HCT116 (cell line): Measurements from ENCODE around the gene CPLX3.

Source experiments
- CEBPB ChIP-seq: IDR thresholded peaks from 2 replicates; pipeline ENCODE4 v1.6.1; 2012; ENCODE audit warnings: low read depth
- EZH2 ChIP-seq: fragments of 200-600 bp; sonication (generic); IDR thresholded peaks from 2 replicates; pipeline ENCODE4 v1.6.1; 2017; ENCODE audit warnings: antibody characterized with exemption, mixed run types
- JUND ChIP-seq: IDR thresholded peaks from 2 replicates; pipeline ENCODE4 v1.6.1; 2012
- POLR2A ChIP-seq: IDR thresholded peaks from 2 replicates; pipeline ENCODE4 v1.7.0; 2011; ENCODE audit warnings: borderline replicate concordance; ENCODE audit not compliant: insufficient read depth, insufficient read length; ENCODE audit errors: extremely low read depth
- SIN3A ChIP-seq: IDR thresholded peaks from 2 replicates; pipeline ENCODE4 v1.6.1; 2012; ENCODE audit warnings: low read depth
- SP1 ChIP-seq: IDR thresholded peaks from 2 replicates; pipeline ENCODE4 v1.6.1; 2012; ENCODE audit warnings: low read depth
- YY1 ChIP-seq: IDR thresholded peaks from 2 replicates; pipeline ENCODE4 v1.6.1; 2011; ENCODE audit warnings: low read length, low read depth, moderate library complexity, mild to moderate bottlenecking; ENCODE audit not compliant: insufficient replicate concordance; ENCODE audit errors: extremely low read depth
- ZNF274 ChIP-seq: fragments of 200-500 bp; sonication (Bioruptor generic); IDR thresholded peaks from 2 replicates; pipeline ENCODE4 v1.6.1; 2014; ENCODE audit warnings: mild to moderate bottlenecking, low read depth, low read length, inconsistent platforms
- TF ChIP-seq, protein P1 (sequence below), 3 experiments: fragments of 200-600 bp in 1 of 3; sonication (generic) in 1 of 3; IDR thresholded peaks in 2 of 3; conservative IDR thresholded peaks in 1 of 3; 2 replicates each; pipeline ENCODE4 v1.5.1; 2012 to 2017; ENCODE audit warnings: low read depth in 2 of 3, low read length in 2 of 3, antibody characterized with exemption in 1 of 3, borderline replicate concordance in 1 of 3, control low read depth in 1 of 3, mild to moderate bottlenecking in 1 of 3, mixed read lengths in 1 of 3, mixed run types in 1 of 3, moderate library complexity in 1 of 3; ENCODE audit not compliant: insufficient read depth in 1 of 3
- TF ChIP-seq, protein P2 (sequence below): IDR thresholded peaks from 2 replicates; pipeline ENCODE4 v1.6.1; 2012
- TF ChIP-seq, protein P3 (sequence below): IDR thresholded peaks from 2 replicates; pipeline ENCODE4 v1.6.1; 2012; ENCODE audit warnings: low read depth

DNA sequence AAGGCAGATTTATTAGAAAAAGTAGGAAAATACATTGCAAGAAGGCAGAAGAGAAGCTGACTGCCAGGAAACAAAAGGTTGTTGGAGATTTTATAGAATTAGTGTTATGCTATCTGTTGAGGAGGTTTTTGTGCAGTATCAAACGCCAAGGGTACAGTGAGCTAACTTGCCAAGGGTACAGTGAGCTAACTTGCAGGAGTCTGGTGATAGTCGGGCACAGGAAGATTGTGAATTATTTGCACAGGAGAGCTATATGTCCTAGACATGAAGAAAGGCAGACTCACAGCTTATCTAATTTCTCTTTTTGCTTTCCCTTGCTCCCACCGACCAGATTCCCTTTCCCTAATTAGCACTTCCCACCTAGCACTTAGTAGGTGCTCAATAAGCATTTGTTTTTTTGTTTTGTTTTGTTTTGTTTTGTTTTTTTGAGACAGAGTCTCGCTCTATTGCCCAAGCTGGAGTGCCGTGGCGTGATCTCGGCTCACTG is 47.2 kb upstream of the CPLX3 start:
- TF ChIP-seq, protein P1, sequence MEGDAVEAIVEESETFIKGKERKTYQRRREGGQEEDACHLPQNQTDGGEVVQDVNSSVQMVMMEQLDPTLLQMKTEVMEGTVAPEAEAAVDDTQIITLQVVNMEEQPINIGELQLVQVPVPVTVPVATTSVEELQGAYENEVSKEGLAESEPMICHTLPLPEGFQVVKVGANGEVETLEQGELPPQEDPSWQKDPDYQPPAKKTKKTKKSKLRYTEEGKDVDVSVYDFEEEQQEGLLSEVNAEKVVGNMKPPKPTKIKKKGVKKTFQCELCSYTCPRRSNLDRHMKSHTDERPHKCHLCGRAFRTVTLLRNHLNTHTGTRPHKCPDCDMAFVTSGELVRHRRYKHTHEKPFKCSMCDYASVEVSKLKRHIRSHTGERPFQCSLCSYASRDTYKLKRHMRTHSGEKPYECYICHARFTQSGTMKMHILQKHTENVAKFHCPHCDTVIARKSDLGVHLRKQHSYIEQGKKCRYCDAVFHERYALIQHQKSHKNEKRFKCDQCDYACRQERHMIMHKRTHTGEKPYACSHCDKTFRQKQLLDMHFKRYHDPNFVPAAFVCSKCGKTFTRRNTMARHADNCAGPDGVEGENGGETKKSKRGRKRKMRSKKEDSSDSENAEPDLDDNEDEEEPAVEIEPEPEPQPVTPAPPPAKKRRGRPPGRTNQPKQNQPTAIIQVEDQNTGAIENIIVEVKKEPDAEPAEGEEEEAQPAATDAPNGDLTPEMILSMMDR (IDR thresholded peaks at IDR 0.05 in 2 of 3, conservative IDR thresholded peaks at IDR 0.05 in 1 of 3; ENCODE audit: borderline replicate concordance in 1 of 3, insufficient read depth in 1 of 3, low read depth in 2 of 3, low read length in 2 of 3) = no peak
- TF ChIP-seq YY1 (no peak), JUND (no peak), POLR2A (no peak), CEBPB (no peak), SP1 (no peak), SIN3A (no peak), EZH2 (no peak), ZNF274 (no peak)
- TF ChIP-seq, protein P2, sequence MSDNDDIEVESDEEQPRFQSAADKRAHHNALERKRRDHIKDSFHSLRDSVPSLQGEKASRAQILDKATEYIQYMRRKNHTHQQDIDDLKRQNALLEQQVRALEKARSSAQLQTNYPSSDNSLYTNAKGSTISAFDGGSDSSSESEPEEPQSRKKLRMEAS = no peak
- TF ChIP-seq, protein P3, sequence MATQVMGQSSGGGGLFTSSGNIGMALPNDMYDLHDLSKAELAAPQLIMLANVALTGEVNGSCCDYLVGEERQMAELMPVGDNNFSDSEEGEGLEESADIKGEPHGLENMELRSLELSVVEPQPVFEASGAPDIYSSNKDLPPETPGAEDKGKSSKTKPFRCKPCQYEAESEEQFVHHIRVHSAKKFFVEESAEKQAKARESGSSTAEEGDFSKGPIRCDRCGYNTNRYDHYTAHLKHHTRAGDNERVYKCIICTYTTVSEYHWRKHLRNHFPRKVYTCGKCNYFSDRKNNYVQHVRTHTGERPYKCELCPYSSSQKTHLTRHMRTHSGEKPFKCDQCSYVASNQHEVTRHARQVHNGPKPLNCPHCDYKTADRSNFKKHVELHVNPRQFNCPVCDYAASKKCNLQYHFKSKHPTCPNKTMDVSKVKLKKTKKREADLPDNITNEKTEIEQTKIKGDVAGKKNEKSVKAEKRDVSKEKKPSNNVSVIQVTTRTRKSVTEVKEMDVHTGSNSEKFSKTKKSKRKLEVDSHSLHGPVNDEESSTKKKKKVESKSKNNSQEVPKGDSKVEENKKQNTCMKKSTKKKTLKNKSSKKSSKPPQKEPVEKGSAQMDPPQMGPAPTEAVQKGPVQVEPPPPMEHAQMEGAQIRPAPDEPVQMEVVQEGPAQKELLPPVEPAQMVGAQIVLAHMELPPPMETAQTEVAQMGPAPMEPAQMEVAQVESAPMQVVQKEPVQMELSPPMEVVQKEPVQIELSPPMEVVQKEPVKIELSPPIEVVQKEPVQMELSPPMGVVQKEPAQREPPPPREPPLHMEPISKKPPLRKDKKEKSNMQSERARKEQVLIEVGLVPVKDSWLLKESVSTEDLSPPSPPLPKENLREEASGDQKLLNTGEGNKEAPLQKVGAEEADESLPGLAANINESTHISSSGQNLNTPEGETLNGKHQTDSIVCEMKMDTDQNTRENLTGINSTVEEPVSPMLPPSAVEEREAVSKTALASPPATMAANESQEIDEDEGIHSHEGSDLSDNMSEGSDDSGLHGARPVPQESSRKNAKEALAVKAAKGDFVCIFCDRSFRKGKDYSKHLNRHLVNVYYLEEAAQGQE = no peak
